HepG2 (cell line): Measurements from ENCODE around the gene PLEKHG4. TPM values are rescaled to one million over a fixed set of nuclear protein-coding genes. Genes with fewer than 3 reads are reported as not detected.

Experiments used
- ATAC-seq: fragments of 200-7000 bp; cut with Tn5 transposase; 3 replicates; pipeline ENCODE4 v1.9.1; 2020; ENCODE audit warnings: mild to moderate bottlenecking, moderate library complexity
- BruUV-seq: library from RNA; stranded (reverse); fragments of 400-500 nt; replicated peaks from 2 replicates; lab custom pipeline; 2021; lab: Mats Ljungman, UMichigan
- CTCF ChIA-PET: fragments of 300-600 bp; formaldehyde crosslinking; extraction: SDS; loops from one replicate; lab custom pipeline; 2021; ENCODE audit warnings: low total read pairs, inconsistent platforms, low intra/inter-chr PET ratio; lab: Yijun Ruan, JAX
- POLR2A ChIA-PET: fragments of 350-600 bp; sonication (Branson Sonifier 250); formaldehyde crosslinking; loops from one replicate; lab custom pipeline; 2020; ENCODE audit warnings: antibody characterized with exemption, inconsistent platforms; lab: Yijun Ruan, JAX
- DNase-seq: peaks from one replicate; pipeline ENCODE4 v3.0.0-alpha.2; 2015; ENCODE audit warnings: low spot score
- FAIRE-seq: peaks from 3 replicates; lab custom pipeline; 2011; peaks lifted over from hg19 to GRCh38; lab: Jason Lieb, UNC
- H2AFZ ChIP-seq: one replicate; pipeline ENCODE4 v1.6.1; 2011; ENCODE audit warnings: low read length, inconsistent platforms
- H3K27ac ChIP-seq: fragments of 300-600 bp; 3 replicates; pipeline ENCODE4 v1.8.0; 2011; ENCODE audit warnings: mixed run types, mild to moderate bottlenecking, mixed read lengths, low read length, inconsistent platforms; ENCODE audit not compliant: insufficient read depth; ENCODE audit errors: extremely low read length
- H3K27me3 ChIP-seq, 2 experiments: fragments of 200-600 bp in 1 of 2; 2 replicates in 1 of 2; 3 replicates in 1 of 2; pipeline versions ENCODE4 v1.6.0 to v1.8.0; 2011; ENCODE audit warnings: low read length in 2 of 2, mild to moderate bottlenecking in 2 of 2, moderate library complexity in 2 of 2, inconsistent platforms in 1 of 2; ENCODE audit not compliant: insufficient read depth in 2 of 2, control insufficient read depth in 1 of 2
- H3K36me3 ChIP-seq, 2 experiments: fragments of 200-600 bp in 1 of 2; replicated peaks in 1 of 2; 2 replicates in 1 of 2; 3 replicates in 1 of 2; pipeline versions ENCODE4 v1.5.1 to v1.8.0; 2011; ENCODE audit warnings: low read length in 2 of 2, inconsistent platforms in 1 of 2; ENCODE audit not compliant: insufficient read depth in 2 of 2, control insufficient read depth in 1 of 2
- H3K4me1 ChIP-seq: 2 replicates; pipeline ENCODE4 v1.5.1; 2012; ENCODE audit warnings: low read length, inconsistent platforms; ENCODE audit not compliant: insufficient read depth
- H3K4me2 ChIP-seq: 2 replicates; pipeline ENCODE4 v1.6.0; 2011; ENCODE audit warnings: low read depth, low read length, inconsistent platforms
- H3K4me3 ChIP-seq, 3 experiments: fragments of 200-600 bp in 1 of 3; sonication (generic), shearing (Covaris generic) in 1 of 3; replicated peaks in 1 of 3; 2 replicates each; pipeline ENCODE4 v1.5.1; 2011 to 2016; ENCODE audit warnings: low read length in 3 of 3, inconsistent platforms in 2 of 3, low read depth in 2 of 3, mild to moderate bottlenecking in 2 of 3, control low read depth in 1 of 3, mixed read lengths in 1 of 3; ENCODE audit not compliant: insufficient read depth in 1 of 3
- H3K79me2 ChIP-seq: one replicate; pipeline ENCODE4 v1.6.1; 2011; ENCODE audit warnings: low read length, inconsistent platforms; ENCODE audit not compliant: insufficient read depth
- H3K9ac ChIP-seq: 2 replicates; pipeline ENCODE4 v1.6.0; 2011; ENCODE audit warnings: mild to moderate bottlenecking, low read depth, low read length, inconsistent platforms; ENCODE audit not compliant: insufficient read depth
- H3K9me3 ChIP-seq: 2 replicates; pipeline ENCODE4 v1.5.1; 2012; ENCODE audit warnings: mild to moderate bottlenecking, low read length
- H4K20me1 ChIP-seq: 2 replicates; pipeline ENCODE4 v1.6.0; 2011; ENCODE audit warnings: inconsistent platforms, mild to moderate bottlenecking, low read length, moderate library complexity; ENCODE audit not compliant: insufficient read depth
- CREB1 ChIP-seq, 2 experiments: fragments of 450-650 bp in 1 of 2; IDR thresholded peaks; 2 replicates each; pipeline ENCODE4 v1.6.1; 2016 to 2017; ENCODE audit warnings: control low read depth in 1 of 2, mild to moderate bottlenecking in 1 of 2, missing compliant biosample characterization in 1 of 2, missing genetic modification characterization in 1 of 2
- GABPB1 ChIP-seq: IDR thresholded peaks from 2 replicates; pipeline ENCODE4 v1.6.1; 2016; ENCODE audit warnings: mild to moderate bottlenecking, missing genetic modification reagents, moderate library complexity, missing compliant biosample characterization
- HOXA5 ChIP-seq: sonication (generic); formaldehyde crosslinking; IDR thresholded peaks from 2 replicates; pipeline ENCODE4 v1.4.0; 2020; ENCODE audit warnings: missing genetic modification reagents
- MIXL1 ChIP-seq: IDR thresholded peaks from 2 replicates; pipeline ENCODE4 v1.6.1; 2016
- WGBS: methylation state at CpG from one replicate; pipeline ENCODE4 v1.1.6; 2017; ENCODE audit warnings: low lambda C conversion rate; 5-methylcytosine and 5-hydroxymethylcytosine counted together
- in situ Hi-C: cut with HindIII; loops from 2 replicates; pipeline ENCODE4 v1.10.0; 2017; ENCODE audit warnings: low pct_unique_long_range_greater_than_20kb; ENCODE audit not compliant: extremely low pct_ligation_motif_present
- intact Hi-C: fragments of 100-400 bp; cut with micrococcal nuclease; formaldehyde crosslinking; loops from one replicate; pipeline ENCODE4 v1.10.0; 2022; ENCODE audit not compliant: unreplicated experiment
- polyA plus RNA-seq, 8 experiments: library from polyadenylated mRNA; depleted of rRNA in 3 of 8; stranded (reverse) in 7 of 8; unstranded in 1 of 8; fragments of >200 nt; fragmentation: Illumina TruSeq in 4 of 8; extraction: Trizol in 4 of 8; gene quantifications; 2 replicates each; pipeline versions ENCODE4 v1.2.1 to v1.2.3, GENCODE V29; 2011 to 2016; ENCODE audit warnings: low read depth in 4 of 8, missing spikeins in 1 of 8, mixed read lengths in 1 of 8; ENCODE audit not compliant: insufficient read depth in 1 of 8
- total RNA-seq, 5 experiments: library from RNA; depleted of rRNA; stranded (reverse); fragments of >200 nt; fragmentation: Illumina TruSeq; extraction: Trizol; gene quantifications; 2 replicates each; pipeline ENCODE4 v1.2.3, GENCODE V29; 2016; ENCODE audit warnings: low read depth in 1 of 5
- TF ChIP-seq, protein P1 (sequence below): sonication (generic); formaldehyde crosslinking; IDR thresholded peaks from 2 replicates; pipeline ENCODE4 v1.5.0; 2020; ENCODE audit warnings: mild to moderate bottlenecking, missing genetic modification reagents, moderate library complexity

PLEKHG4 gene
- total and polyA plus RNA-seq, 2 of the 13 experiments (the other 11 are each of a cell fraction or from before 2014, with no cell fraction given): 7.1 to 13.6 TPM

DNA sequence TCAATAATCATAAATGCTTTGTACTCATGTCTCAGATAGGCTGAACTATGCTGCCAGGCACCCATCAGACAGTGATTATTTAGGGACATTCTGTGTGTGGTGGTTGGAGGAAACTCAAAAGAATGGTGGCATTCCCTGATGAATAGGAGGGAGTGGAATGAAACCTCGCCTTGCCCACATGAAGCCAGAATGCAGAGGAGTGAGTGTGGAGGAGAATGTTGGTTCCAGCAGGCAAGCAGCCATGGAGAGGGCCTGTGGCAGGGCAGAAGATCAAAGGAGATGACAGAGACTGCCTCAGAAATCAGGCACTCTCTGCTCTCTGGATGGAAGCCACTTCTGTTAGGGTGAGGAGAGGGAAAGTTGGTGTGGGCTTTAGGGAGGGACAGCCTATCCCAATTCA lies 24.7 kb downstream of the PLEKHG4 start (continued):
- TF ChIP-seq CREB1 (IDR thresholded peaks at IDR 0.05) (no peak), CREB1 (CRISPR knock-in tag; IDR thresholded peaks at IDR 0.05) (no peak), GABPB1 (no peak), MIXL1 (CRISPR knock-in tag) (no peak)

DNA sequence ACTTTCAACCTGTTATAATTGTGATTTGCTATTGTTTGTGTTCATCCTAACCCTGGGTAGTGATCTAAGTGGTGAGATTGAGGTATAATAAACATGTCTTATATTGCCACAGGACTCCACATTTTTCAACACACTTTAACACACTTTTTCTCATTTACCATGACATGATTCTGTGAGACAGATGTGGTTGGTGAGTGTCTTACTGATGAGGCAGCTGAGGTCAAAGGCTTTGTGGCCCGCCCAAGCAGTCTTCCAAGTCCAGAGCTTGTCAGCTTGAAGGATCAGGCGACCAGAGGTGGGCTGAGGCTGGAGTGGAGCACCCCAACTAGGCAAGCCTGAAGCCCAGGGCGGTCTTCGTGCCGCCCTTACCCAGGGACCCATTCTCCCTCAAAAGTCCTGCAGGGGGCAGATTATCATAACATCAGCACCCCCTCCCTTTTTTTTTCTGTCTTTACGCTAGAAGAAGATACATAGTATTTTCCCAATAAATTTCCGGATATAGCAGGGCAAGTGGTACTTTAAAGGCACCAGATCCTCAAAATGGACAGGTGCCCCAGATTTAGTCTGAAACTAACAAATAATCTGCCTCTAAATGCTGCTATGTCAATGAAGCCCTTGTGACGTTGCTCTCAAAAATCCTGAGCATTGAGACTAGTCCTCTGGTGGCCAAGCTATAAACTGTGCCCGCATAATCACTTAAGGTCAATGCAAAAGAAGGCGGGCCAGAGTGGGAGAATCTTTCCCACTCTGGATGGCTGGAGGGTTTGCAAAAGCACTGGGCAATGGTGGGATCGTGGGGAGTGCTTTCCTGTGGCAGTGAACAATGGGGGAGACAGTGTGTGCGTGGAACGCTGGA lies 26.1 kb downstream of the PLEKHG4 start:
- Histone ChIP-seq H3K4me3 (no peak overlapping the region), H3K36me3 (no peaks in the 10 kb centered on the region), H3K4me1 (0 out of 2 replicates have a peak, but pooled peaks cover 5% of the 10 kb centered on the region), H3K9me3 (no peaks in the 10 kb centered on the region), H4K20me1 (no peaks in the 10 kb centered on the region), H3K9ac (no peak overlapping the region), H3K27ac (no peak overlapping the region), H3K27me3 (peaks cover 4 to 43% of the 10 kb centered on the region in 2 experiments; a peak in 3 of 5 replicates), H2AFZ (no peak overlapping the region), H3K4me2 (no peak overlapping the region), H3K79me2 (no peaks in the 10 kb centered on the region)
- no TSS peak for BruUV-seq
- intact Hi-C loops (no loop called here), in situ Hi-C loops (no loop called here)
- TF ChIP-seq, protein P1, sequence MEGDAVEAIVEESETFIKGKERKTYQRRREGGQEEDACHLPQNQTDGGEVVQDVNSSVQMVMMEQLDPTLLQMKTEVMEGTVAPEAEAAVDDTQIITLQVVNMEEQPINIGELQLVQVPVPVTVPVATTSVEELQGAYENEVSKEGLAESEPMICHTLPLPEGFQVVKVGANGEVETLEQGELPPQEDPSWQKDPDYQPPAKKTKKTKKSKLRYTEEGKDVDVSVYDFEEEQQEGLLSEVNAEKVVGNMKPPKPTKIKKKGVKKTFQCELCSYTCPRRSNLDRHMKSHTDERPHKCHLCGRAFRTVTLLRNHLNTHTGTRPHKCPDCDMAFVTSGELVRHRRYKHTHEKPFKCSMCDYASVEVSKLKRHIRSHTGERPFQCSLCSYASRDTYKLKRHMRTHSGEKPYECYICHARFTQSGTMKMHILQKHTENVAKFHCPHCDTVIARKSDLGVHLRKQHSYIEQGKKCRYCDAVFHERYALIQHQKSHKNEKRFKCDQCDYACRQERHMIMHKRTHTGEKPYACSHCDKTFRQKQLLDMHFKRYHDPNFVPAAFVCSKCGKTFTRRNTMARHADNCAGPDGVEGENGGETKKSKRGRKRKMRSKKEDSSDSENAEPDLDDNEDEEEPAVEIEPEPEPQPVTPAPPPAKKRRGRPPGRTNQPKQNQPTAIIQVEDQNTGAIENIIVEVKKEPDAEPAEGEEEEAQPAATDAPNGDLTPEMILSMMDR: peak; percentile 27
- no peak for TF ChIP-seq HOXA5
- DNase-seq: no peak
- 49% methylated on average over 13 of the region's 13 CpGs for WGBS
- CTCF ChIA-PET: no interaction called here
- peak; percentile 25; the same call in 1 of the 3 replicates for ATAC-seq
- no peak for FAIRE-seq
- POLR2A ChIA-PET: interaction anchor here (0.6 kb wide), 1 partner anchor 463 kb away, joined by 3 read pairs; no protein-coding TSS in a partner anchor
